CD4-positive, CD25-positive, alpha-beta regulatory T cell (primary cell): ENCODE results near the gene KCNQ2. TPM values are rescaled to one million over a fixed set of nuclear protein-coding genes. Genes with fewer than 3 reads are reported as not detected.

Experiments
- ATAC-seq, 2 donors: fragments of 150-1000 bp; cut with Tn5 transposase; one replicate each; pipeline ENCODE4 v1.10.0; 2021; ENCODE audit warnings: low read depth in 2 of 2, moderate number of reproducible peaks in 2 of 2, moderate library complexity in 1 of 2
- DNase-seq, 3 donors: peaks; one replicate each; pipeline versions ENCODE4 v3.0.0 to v3.0.0-alpha.2; 2012 to 2022; ENCODE audit warnings: mixed read lengths in 1 of 3
- H3K27ac ChIP-seq: one replicate; pipeline ENCODE4 v1.7.0; 2013; ENCODE audit warnings: mild to moderate bottlenecking, low read length; ENCODE audit not compliant: insufficient read depth, poor library complexity, severe bottlenecking
- H3K27me3 ChIP-seq: one replicate; pipeline ENCODE4 v1.7.0; 2013; ENCODE audit warnings: low read length; ENCODE audit not compliant: control insufficient read depth, insufficient read depth
- H3K36me3 ChIP-seq: one replicate; pipeline ENCODE4 v1.7.0; 2013; ENCODE audit warnings: mild to moderate bottlenecking, low read length, moderate library complexity; ENCODE audit not compliant: control insufficient read depth, insufficient read depth
- H3K4me1 ChIP-seq: 2 replicates; pipeline ENCODE4 v1.7.0; 2013; ENCODE audit warnings: mild to moderate bottlenecking, low read length; ENCODE audit not compliant: insufficient read depth, control insufficient read depth, poor library complexity, severe bottlenecking
- H3K4me3 ChIP-seq: one replicate; pipeline ENCODE4 v1.7.0; 2013; ENCODE audit warnings: low read depth, mild to moderate bottlenecking, low read length, moderate library complexity
- H3K9me3 ChIP-seq, 2 experiments: 1 replicate in 1 of 2; 2 replicates in 1 of 2; pipeline ENCODE4 v1.7.0; 2013; ENCODE audit warnings: low read length in 2 of 2, mild to moderate bottlenecking in 1 of 2, moderate library complexity in 1 of 2; ENCODE audit not compliant: control insufficient read depth in 2 of 2
- H3K27ac Mint-ChIP-seq, 3 donors: one replicate each; pipeline ENCODE4 v1.8.0; 2020 to 2022; ENCODE audit warnings: mild to moderate bottlenecking in 3 of 3, mixed read lengths in 3 of 3, moderate library complexity in 2 of 3
- H3K27me3 Mint-ChIP-seq: one replicate; pipeline ENCODE4 v1.8.0; 2022; ENCODE audit warnings: mild to moderate bottlenecking, mixed read lengths
- H3K36me3 Mint-ChIP-seq: one replicate; pipeline ENCODE4 v1.8.0; 2020; ENCODE audit warnings: mixed read lengths
- H3K4me1 Mint-ChIP-seq, 4 donors: one replicate each; pipeline ENCODE4 v1.8.0; 2020 to 2022; ENCODE audit warnings: mixed read lengths in 4 of 4, mild to moderate bottlenecking in 1 of 4
- H3K4me3 Mint-ChIP-seq, 4 donors: one replicate each; pipeline ENCODE4 v1.8.0; 2020 to 2022; ENCODE audit warnings: mild to moderate bottlenecking in 4 of 4, mixed read lengths in 4 of 4, moderate library complexity in 3 of 4
- H3K9me3 Mint-ChIP-seq, 7 donors: one replicate each; pipeline ENCODE4 v1.8.0; 2020 to 2022; ENCODE audit warnings: mixed read lengths in 7 of 7, mild to moderate bottlenecking in 3 of 7, moderate library complexity in 2 of 7
- polyA plus RNA-seq, 4 donors: library from polyadenylated mRNA; unstranded; fragments of 300-500 nt; fragmentation: Illumina TruSeq; gene quantifications; one replicate each; pipeline ENCODE4 v1.2.3, GENCODE V29; 2021
- total RNA-seq: library from RNA; stranded (reverse); gene quantifications from one replicate; pipeline ENCODE4 v1.2.3, GENCODE V29; 2022

The KCNQ2 gene
- total and polyA plus RNA-seq, 5 donors from 2014 or later, result 0.77 to 1.1 (median 0.89) TPM; not detected in 2

GRCh38 chr20:63421913-63422312 lies 50.5 kb downstream of the KCNQ2 start:
- H3K27me3 Mint-ChIP-seq, result peaks cover 4% of the 10 kb centered on the region
- H3K36me3 Mint-ChIP-seq, result no peaks in the 10 kb centered on the region
- H3K9me3 Mint-ChIP-seq, result peaks cover 0 to 4% (median 0%) of the 10 kb centered on the region in 7 donors
- DNase-seq (no peak), ATAC-seq (no peak)
- Histone ChIP-seq H3K4me3 (no peak overlapping the region), H3K4me1 (no peaks in the 10 kb centered on the region), H3K27me3 (no peaks in the 10 kb centered on the region), H3K9me3 (no peaks in the 10 kb centered on the region), H3K36me3 (no peaks in the 10 kb centered on the region), H3K27ac (no peak overlapping the region)
- H3K4me3 Mint-ChIP-seq, result no peak overlapping the region
- H3K27ac Mint-ChIP-seq, result no peak overlapping the region
- H3K4me1 Mint-ChIP-seq, result no peaks in the 10 kb centered on the region

- Histone ChIP-seq H3K36me3 (no peaks in the 10 kb centered on the region), H3K4me1 (no peaks in the 10 kb centered on the region), H3K27me3 (no peaks in the 10 kb centered on the region), H3K27ac (no peak overlapping the region), H3K4me3 (no peak overlapping the region), H3K9me3 (no peaks in the 10 kb centered on the region)
- Mint-ChIP-seq H3K36me3 (no peaks in the 10 kb centered on the region), H3K27me3 (no peaks in the 10 kb centered on the region), H3K4me3 (no peak overlapping the region), H3K4me1 (no peaks in the 10 kb centered on the region), H3K9me3 (peaks cover 0 to 4% (median 0%) of the 10 kb centered on the region in 7 donors), H3K27ac (no peak overlapping the region)
- ATAC-seq (no peak), DNase-seq (no peak)
These were observed 51.3 kb downstream of the KCNQ2 start for GRCh38 chr20:63421094-63421692.

- Mint-ChIP-seq H3K4me1 (no peaks in the 10 kb centered on the region), H3K27ac (no peak overlapping the region), H3K4me3 (no peak overlapping the region), H3K9me3 (peaks cover 0 to 4% (median 0%) of the 10 kb centered on the region in 7 donors), H3K36me3 (no peaks in the 10 kb centered on the region), H3K27me3 (no peaks in the 10 kb centered on the region)
- no peak overlapping the region for H3K27ac ChIP-seq
- no peak overlapping the region for H3K4me3 ChIP-seq
- ATAC-seq (no peak), DNase-seq (no peak)
- H3K9me3 ChIP-seq, result no peaks in the 10 kb centered on the region
- no peaks in the 10 kb centered on the region for H3K27me3 ChIP-seq
- no peaks in the 10 kb centered on the region for H3K4me1 ChIP-seq
- H3K36me3 ChIP-seq, result no peaks in the 10 kb centered on the region
These were observed 51.9 kb downstream of the KCNQ2 start for GRCh38 chr20:63420359-63421093.

- Histone ChIP-seq H3K4me1 (no peaks in the 10 kb centered on the region), H3K9me3 (no peaks in the 10 kb centered on the region), H3K4me3 (no peak overlapping the region), H3K36me3 (no peaks in the 10 kb centered on the region), H3K27me3 (no peaks in the 10 kb centered on the region), H3K27ac (no peak overlapping the region)
- Mint-ChIP-seq H3K4me3 (no peak overlapping the region), H3K4me1 (no peaks in the 10 kb centered on the region), H3K27me3 (no peaks in the 10 kb centered on the region), H3K36me3 (no peaks in the 10 kb centered on the region), H3K9me3 (peaks cover 0 to 4% (median 0%) of the 10 kb centered on the region in 7 donors), H3K27ac (no peak overlapping the region)
- no peak for ATAC-seq
- DNase-seq, result no peak
These were observed 53.2 kb downstream of the KCNQ2 start for GRCh38 chr20:63419299-63419698.

- Mint-ChIP-seq H3K27ac (no peak overlapping the region), H3K9me3 (peaks cover 0 to 4% (median 0%) of the 10 kb centered on the region in 7 donors), H3K4me3 (no peak overlapping the region), H3K4me1 (no peaks in the 10 kb centered on the region), H3K27me3 (no peaks in the 10 kb centered on the region), H3K36me3 (no peaks in the 10 kb centered on the region)
- Histone ChIP-seq H3K36me3 (no peaks in the 10 kb centered on the region), H3K4me3 (no peak overlapping the region), H3K27ac (no peak overlapping the region), H3K9me3 (no peaks in the 10 kb centered on the region), H3K4me1 (no peaks in the 10 kb centered on the region), H3K27me3 (no peaks in the 10 kb centered on the region)
- DNase-seq (no peak), ATAC-seq (no peak)
These were observed 53.8 kb downstream of the KCNQ2 start for GRCh38 chr20:63418617-63419016.

- Mint-ChIP-seq H3K9me3 (peaks cover 0 to 4% (median 0%) of the 10 kb centered on the region in 7 donors), H3K27ac (no peak overlapping the region), H3K4me3 (no peak overlapping the region), H3K36me3 (no peaks in the 10 kb centered on the region), H3K4me1 (no peaks in the 10 kb centered on the region), H3K27me3 (no peaks in the 10 kb centered on the region)
- Histone ChIP-seq H3K9me3 (no peaks in the 10 kb centered on the region), H3K4me1 (no peaks in the 10 kb centered on the region), H3K4me3 (no peak overlapping the region), H3K36me3 (no peaks in the 10 kb centered on the region), H3K27me3 (no peaks in the 10 kb centered on the region), H3K27ac (no peak overlapping the region)
- ATAC-seq (no peak), DNase-seq (no peak)
These were observed 54.7 kb downstream of the KCNQ2 start for GRCh38 chr20:63417738-63418120.

GRCh38 chr20:63417097-63417737 lies 55.2 kb downstream of the KCNQ2 start:
- H3K4me3 Mint-ChIP-seq, result no peak overlapping the region
- Histone ChIP-seq H3K36me3 (no peaks in the 10 kb centered on the region), H3K27me3 (no peaks in the 10 kb centered on the region), H3K4me1 (no peaks in the 10 kb centered on the region), H3K4me3 (no peak overlapping the region), H3K9me3 (no peaks in the 10 kb centered on the region), H3K27ac (no peak overlapping the region)
- H3K36me3 Mint-ChIP-seq, result no peaks in the 10 kb centered on the region
- H3K27me3 Mint-ChIP-seq, result no peaks in the 10 kb centered on the region
- no peak for DNase-seq
- peaks cover 0 to 4% (median 0%) of the 10 kb centered on the region in 7 donors for H3K9me3 Mint-ChIP-seq
- H3K27ac Mint-ChIP-seq, result no peak overlapping the region
- ATAC-seq, result no peak
- no peaks in the 10 kb centered on the region for H3K4me1 Mint-ChIP-seq
